ENCODE data around the gene LHFPL6.
A peak's percentile ranks its signal among the peaks of the same experiment; 100 is the strongest.
"Not testable (repeated sequence)": the region's sequence is repeated elsewhere in the genome, so short reads cannot be mapped to it uniquely, and the experiment has no call there.

The LHFPL6 gene

DNA sequence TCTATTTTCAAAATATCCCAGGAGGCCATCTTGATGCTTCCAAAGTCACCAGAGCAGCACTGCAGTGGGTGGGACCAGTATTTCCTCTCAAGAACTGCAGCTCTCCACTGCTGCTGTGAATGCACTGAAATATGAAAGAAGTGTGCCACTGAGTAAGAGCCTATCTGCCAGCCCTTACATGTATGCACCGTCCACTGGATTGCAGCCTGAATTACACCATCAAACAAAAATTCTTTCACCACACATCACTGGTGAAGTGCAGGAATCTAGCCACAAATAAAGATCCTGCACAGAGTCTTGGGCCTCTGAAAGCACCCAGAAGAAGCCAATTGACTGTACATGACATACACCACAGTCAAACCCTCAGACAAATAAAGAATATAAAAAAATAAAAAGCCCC is 249.0 kb downstream of the LHFPL6 start:
- DNase-seq (ENCODE audit: low read depth), result peak; percentile 55
- H3K4me3 ChIP-seq (ENCODE audit: control insufficient read depth, low read depth, low read length), result no peak overlapping the region
- TF ChIP-seq, protein P1, sequence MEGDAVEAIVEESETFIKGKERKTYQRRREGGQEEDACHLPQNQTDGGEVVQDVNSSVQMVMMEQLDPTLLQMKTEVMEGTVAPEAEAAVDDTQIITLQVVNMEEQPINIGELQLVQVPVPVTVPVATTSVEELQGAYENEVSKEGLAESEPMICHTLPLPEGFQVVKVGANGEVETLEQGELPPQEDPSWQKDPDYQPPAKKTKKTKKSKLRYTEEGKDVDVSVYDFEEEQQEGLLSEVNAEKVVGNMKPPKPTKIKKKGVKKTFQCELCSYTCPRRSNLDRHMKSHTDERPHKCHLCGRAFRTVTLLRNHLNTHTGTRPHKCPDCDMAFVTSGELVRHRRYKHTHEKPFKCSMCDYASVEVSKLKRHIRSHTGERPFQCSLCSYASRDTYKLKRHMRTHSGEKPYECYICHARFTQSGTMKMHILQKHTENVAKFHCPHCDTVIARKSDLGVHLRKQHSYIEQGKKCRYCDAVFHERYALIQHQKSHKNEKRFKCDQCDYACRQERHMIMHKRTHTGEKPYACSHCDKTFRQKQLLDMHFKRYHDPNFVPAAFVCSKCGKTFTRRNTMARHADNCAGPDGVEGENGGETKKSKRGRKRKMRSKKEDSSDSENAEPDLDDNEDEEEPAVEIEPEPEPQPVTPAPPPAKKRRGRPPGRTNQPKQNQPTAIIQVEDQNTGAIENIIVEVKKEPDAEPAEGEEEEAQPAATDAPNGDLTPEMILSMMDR (conservative IDR thresholded peaks at IDR 0.05; ENCODE audit: control insufficient read depth, insufficient read depth, low read depth, low read length), result no peak

DNA sequence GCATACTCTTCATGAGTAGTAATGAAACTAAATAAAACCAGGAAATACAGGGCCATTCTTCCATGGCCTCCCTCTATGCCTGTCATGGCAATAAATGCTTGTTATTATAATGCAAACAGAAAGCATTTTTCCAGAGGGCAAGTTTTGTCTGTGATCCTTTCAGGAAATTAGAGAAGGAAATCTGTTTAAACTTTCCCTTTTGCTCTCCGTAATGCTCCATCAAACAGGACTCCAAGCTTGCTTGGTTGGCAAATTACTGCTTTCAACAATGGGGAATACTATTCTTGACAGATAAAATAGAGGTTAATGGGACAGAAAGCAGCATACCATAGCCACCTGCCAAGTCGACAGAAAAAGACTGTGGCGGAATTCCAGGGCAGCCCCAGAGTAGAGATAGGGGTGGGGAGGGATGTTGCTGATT is 252.5 kb downstream of the LHFPL6 start:
- H3K4me3 ChIP-seq (ENCODE audit: control insufficient read depth, low read depth, low read length), result no peak overlapping the region
- no peak for DNase-seq (ENCODE audit: low read depth)
- TF ChIP-seq, protein P1 (conservative IDR thresholded peaks at IDR 0.05; ENCODE audit: control insufficient read depth, insufficient read depth, low read depth, low read length), result no peak

DNA sequence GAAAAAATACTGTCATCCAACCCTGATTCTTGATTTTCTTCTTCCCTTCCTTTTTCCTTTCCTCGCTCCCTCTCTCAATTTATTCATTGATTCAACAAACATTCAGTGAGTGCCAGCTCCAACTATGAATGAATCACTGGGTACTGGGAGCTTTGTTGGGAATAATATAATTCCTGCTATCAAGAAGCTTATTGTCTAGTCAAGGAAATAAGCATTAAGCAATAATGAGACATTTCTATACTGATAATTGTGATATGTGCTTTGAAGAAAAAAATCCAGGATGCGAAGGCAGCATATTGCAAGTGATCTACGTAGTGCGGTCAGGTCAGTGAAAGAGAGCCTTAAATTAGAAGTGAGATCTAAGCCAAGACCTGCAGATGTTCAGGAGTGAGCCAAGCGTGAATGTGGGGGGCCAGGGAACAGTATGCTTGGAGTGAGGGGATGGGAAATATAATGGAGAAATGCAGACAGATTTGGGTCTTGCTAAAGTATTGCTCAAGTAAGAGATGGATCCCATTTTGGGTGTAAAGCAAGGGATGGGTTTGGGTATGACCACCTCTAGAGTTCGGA is 253.5 kb downstream of the LHFPL6 start:
- no peak for DNase-seq (ENCODE audit: low read depth)
- H3K4me3 ChIP-seq (ENCODE audit: control insufficient read depth, low read depth, low read length), result no peak overlapping the region
- TF ChIP-seq, protein P1 (conservative IDR thresholded peaks at IDR 0.05; ENCODE audit: control insufficient read depth, insufficient read depth, low read depth, low read length), result no peak

DNA sequence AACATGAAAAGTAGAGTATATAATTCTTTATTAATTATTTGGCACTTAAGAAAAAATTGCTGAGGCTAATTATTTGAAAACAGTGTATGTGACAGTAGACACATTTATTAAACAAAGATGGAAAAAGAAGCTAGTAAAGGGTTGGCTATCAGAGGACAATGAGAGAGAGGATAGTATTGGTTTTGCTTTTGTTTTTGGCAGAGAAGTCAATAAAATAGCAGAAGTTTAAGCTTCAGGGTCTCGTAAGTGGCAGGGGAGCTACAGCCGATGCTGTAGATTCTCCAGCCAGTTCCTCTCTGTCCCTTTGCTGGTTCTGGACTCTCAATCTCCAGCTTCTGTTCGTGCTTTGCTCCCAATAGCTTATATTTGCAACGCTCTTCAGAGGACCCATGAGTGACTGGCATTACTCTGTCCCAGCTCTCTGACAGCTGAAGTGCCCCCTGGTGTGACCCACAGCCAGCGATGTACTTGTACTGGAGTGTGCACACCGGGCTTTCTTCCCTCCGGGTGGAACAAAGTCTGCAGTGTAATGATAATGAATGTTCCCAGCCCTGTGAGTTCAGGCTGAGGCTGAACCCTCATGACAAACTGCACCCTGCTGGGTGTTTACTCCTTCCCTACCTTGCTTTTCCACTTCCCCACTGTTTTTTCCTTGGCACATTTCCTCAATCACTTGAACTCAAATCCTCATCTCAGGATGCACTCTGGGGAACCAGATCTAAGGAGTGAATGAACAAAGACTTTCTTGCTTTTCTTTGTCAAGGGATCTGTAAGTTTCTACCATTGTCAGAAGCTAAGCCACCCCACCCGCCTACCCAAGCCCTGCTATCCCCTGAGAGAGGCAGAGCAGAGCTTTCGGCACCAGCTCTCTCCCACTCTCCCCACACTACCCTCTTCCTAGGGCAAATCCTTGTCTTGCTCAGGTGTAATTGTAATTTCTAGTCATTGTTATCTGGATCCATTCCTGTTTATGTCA is 254.8 kb downstream of the LHFPL6 start:
- no peak overlapping the region for H3K4me3 ChIP-seq (ENCODE audit: control insufficient read depth, low read depth, low read length)
- TF ChIP-seq, protein P1 (conservative IDR thresholded peaks at IDR 0.05; ENCODE audit: control insufficient read depth, insufficient read depth, low read depth, low read length), result no peak
- no peak for DNase-seq (ENCODE audit: low read depth)

DNA sequence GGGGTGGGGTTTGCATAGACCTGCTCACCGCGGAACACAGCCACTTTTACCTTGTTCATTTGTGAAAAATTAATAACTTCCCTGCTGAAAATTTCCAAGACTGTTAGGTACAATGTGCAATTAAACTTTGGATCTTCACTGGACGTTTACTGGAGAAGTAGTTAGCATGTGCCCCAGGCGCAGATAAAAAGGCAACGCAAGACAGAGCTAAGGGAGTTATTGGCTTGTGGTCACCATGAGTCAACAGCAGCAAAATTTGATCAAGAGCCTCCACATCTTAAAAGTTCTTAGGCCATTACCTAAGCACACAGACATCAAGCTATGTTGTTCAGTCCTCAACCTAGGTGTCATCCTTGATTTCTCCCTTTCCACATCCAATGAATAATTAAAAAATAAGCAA is 257.0 kb downstream of the LHFPL6 start:
- no peak for DNase-seq (ENCODE audit: low read depth)
- TF ChIP-seq, protein P1 (conservative IDR thresholded peaks at IDR 0.05; ENCODE audit: control insufficient read depth, insufficient read depth, low read depth, low read length), result no peak
- H3K4me3 ChIP-seq (ENCODE audit: control insufficient read depth, low read depth, low read length), result no peak overlapping the region

DNA sequence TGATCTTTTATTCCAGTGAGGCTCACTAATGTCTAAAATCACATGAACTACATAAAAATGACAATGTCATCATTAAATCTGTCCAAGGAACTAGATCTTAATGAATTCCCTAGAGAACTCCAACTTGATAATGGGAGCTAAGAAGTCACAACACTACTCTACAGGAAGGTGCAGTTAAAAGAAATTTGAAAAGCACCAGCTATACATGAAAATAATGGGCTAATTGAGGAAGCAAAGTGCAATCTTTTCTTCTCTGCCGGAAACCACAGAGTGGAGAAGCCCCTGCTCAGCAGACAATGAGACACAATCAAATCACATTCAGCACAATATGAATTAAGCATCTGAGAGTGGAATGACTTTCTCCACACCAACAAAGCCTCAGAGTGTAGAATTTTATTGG is 261.7 kb downstream of the LHFPL6 start:
- TF ChIP-seq, protein P1 (conservative IDR thresholded peaks at IDR 0.05; ENCODE audit: control insufficient read depth, insufficient read depth, low read depth, low read length), result no peak
- no peak for DNase-seq (ENCODE audit: low read depth)
- H3K4me3 ChIP-seq (ENCODE audit: control insufficient read depth, low read depth, low read length), result no peak overlapping the region

DNA sequence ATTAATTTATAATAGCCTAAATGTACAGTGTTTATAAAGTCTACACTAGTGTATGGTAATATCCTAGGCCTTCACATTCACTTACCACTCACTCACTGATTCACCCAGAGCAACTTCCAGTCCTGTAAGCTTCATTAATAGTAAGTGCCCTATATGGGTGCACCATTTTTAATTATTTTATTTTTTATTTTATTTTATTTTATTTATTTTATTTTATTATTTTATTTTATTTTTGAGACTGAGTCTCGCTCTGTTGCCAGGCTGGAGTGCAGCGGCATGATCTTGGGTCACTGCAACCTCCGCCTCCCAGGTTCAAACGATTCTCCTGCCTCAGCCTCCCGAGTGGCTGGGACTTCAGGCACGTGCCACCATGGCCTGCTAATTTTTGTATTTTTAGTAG is 264.9 kb downstream of the LHFPL6 start:
- not testable (repeated sequence) for DNase-seq (ENCODE audit: low read depth)

More for the DNA sequence above, 264.9 kb downstream of the LHFPL6 start:
- not testable (repeated sequence) for H3K4me3 ChIP-seq (ENCODE audit: control insufficient read depth, low read depth, low read length)

All from fibroblast of mammary gland (primary cell).